Kidney (tissue), 14 donors: ENCODE data around the gene GATA3. TPM values are rescaled to one million over a fixed set of nuclear protein-coding genes. Genes with fewer than 3 reads are reported as not detected.

Experiments
- DNase-seq, 5 donors: peaks; one replicate each; pipeline ENCODE4 v3.0.0-alpha.2; 2013 to 2020
- FAIRE-seq: peaks from 2 replicates; lab custom pipeline; 2012; peaks lifted over from hg19 to GRCh38; lab: Jason Lieb, UNC
- H3K27ac ChIP-seq, 2 donors: one replicate each; pipeline ENCODE4 v1.7.0; 2013; ENCODE audit warnings: low read depth in 2 of 2, low read length in 2 of 2, inconsistent platforms in 1 of 2
- H3K27me3 ChIP-seq: one replicate; pipeline ENCODE4 v1.7.1; 2013; ENCODE audit warnings: low read length, inconsistent platforms; ENCODE audit not compliant: control insufficient read depth, insufficient read depth
- H3K36me3 ChIP-seq, 3 donors: one replicate each; pipeline versions ENCODE4 v1.7.0 to v1.7.1; 2013; ENCODE audit warnings: low read length in 3 of 3, control low read depth in 1 of 3, inconsistent platforms in 1 of 3; ENCODE audit not compliant: insufficient read depth in 3 of 3, control insufficient read depth in 2 of 3
- H3K4me1 ChIP-seq, 3 donors: one replicate each; pipeline versions ENCODE4 v1.7.0 to v1.7.1; 2013; ENCODE audit warnings: low read length in 3 of 3, inconsistent platforms in 1 of 3, low read depth in 1 of 3; ENCODE audit not compliant: control insufficient read depth in 2 of 3, insufficient read depth in 2 of 3
- H3K4me3 ChIP-seq, 3 donors: one replicate each; pipeline versions ENCODE4 v1.7.0 to v1.8.1; 2013; ENCODE audit warnings: low read length in 3 of 3, control low read depth in 1 of 3, inconsistent platforms in 1 of 3
- H3K9ac ChIP-seq, 3 donors: one replicate each; pipeline versions ENCODE4 v1.7.0 to v1.7.1; 2013; ENCODE audit warnings: low read length in 3 of 3, control low read depth in 1 of 3, inconsistent platforms in 1 of 3
- H3K9me3 ChIP-seq, 3 donors: one replicate each; pipeline versions ENCODE4 v1.7.0 to v1.7.1; 2013; ENCODE audit warnings: low read length in 3 of 3, control low read depth in 1 of 3, inconsistent platforms in 1 of 3; ENCODE audit not compliant: control insufficient read depth in 2 of 3, insufficient read depth in 1 of 3
- intact Hi-C: fragments of 100-400 bp; cut with DNase I; formaldehyde crosslinking; loops from one replicate; pipeline ENCODE4 v1.11.1; 2022
- polyA plus RNA-seq: library from polyadenylated mRNA; stranded (reverse); fragments of 350-450 nt; fragmentation: Illumina TruSeq; extraction: RNeasy Lipid Tissue Mini Kit (QIAGEN cat#74804); gene quantifications from one replicate; pipeline ENCODE4 v1.2.3, GENCODE V29; 2014; ENCODE audit warnings: low read depth, low replicate concordance; ENCODE audit not compliant: insufficient read depth
- total RNA-seq: library from RNA; stranded (reverse); fragmentation: NEBNext Ultra II Directional; extraction: Animal tissue kit (Norgen Biotek cat#: 25700); gene quantifications from one replicate; pipeline ENCODE4 v1.2.1, GENCODE V29; 2021
- TF ChIP-seq, protein P1 (sequence below): IDR thresholded peaks from 3 replicates; pipeline ENCODE4 v1.5.1; 2012; ENCODE audit warnings: mild to moderate bottlenecking, moderate library complexity, borderline replicate concordance; ENCODE audit not compliant: insufficient read depth; ENCODE audit errors: extremely low read depth
- donor health status: control.
- donor health status: control.
- donor health status: control.
- donor health status: control.
- donor health status: control.
- donor health status: DM: yes; HTN: yes; CAD: no.
- donor health status: Normal renal cell carcinoma (clear cell type).

GATA3 gene
- total and polyA plus RNA-seq, 2 donors from 2014 or later: 23.5 to 45.9 TPM

DNA sequence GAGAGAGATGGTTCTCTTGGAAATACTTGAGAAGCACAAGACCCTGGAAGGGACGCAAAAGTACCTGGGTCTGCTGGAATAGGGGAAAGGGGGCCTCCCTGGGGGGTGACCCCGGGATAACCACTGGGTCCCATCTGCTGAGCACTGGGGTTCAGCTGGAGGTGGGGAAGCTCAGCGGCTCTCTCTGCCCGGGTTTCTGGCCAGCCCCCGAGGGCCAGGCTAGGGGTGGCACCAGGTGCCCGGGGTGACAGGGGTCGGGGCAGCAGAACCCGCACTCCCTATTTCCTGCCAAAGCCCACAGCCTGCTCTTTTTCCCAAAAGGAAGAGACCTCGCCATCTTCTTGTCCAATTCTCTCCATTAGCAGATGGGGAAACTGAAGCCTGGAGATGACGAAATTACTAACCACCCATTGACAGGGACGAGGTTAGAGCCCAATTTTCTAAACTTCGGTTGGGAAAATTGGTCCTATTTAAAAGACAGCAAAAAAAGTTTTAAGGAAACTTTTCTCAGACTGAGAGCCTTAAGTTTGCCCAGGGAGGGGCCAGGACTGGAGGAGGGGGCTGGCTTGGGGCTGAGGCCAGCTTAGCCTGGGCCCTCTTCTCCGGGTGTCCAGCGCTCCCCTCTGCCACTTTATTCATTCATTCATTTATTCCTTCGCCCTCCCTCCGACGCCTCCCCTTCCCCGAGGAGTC, 17.8 kb upstream of the GATA3 start:
- Histone ChIP-seq H3K27ac (peak overlapping the region; percentile 49 to 71), H3K4me1 (peaks cover 0 to 2% (median 0%) of the 10 kb centered on the region in 3 donors), H3K9me3 (no peaks in the 10 kb centered on the region), H3K27me3 (peaks cover 57% of the 10 kb centered on the region), H3K4me3 (peak overlapping the region in 1 of 3 donors; percentile 6), H3K36me3 (no peaks in the 10 kb centered on the region), H3K9ac (peak overlapping the region in 1 of 3 donors; percentile 51)
- intact Hi-C loops: no loop called here
- TF ChIP-seq, protein P1, sequence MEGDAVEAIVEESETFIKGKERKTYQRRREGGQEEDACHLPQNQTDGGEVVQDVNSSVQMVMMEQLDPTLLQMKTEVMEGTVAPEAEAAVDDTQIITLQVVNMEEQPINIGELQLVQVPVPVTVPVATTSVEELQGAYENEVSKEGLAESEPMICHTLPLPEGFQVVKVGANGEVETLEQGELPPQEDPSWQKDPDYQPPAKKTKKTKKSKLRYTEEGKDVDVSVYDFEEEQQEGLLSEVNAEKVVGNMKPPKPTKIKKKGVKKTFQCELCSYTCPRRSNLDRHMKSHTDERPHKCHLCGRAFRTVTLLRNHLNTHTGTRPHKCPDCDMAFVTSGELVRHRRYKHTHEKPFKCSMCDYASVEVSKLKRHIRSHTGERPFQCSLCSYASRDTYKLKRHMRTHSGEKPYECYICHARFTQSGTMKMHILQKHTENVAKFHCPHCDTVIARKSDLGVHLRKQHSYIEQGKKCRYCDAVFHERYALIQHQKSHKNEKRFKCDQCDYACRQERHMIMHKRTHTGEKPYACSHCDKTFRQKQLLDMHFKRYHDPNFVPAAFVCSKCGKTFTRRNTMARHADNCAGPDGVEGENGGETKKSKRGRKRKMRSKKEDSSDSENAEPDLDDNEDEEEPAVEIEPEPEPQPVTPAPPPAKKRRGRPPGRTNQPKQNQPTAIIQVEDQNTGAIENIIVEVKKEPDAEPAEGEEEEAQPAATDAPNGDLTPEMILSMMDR: no peak
- no peak for FAIRE-seq
- DNase-seq: peak in 1 of 5 donors; percentile 49

DNA sequence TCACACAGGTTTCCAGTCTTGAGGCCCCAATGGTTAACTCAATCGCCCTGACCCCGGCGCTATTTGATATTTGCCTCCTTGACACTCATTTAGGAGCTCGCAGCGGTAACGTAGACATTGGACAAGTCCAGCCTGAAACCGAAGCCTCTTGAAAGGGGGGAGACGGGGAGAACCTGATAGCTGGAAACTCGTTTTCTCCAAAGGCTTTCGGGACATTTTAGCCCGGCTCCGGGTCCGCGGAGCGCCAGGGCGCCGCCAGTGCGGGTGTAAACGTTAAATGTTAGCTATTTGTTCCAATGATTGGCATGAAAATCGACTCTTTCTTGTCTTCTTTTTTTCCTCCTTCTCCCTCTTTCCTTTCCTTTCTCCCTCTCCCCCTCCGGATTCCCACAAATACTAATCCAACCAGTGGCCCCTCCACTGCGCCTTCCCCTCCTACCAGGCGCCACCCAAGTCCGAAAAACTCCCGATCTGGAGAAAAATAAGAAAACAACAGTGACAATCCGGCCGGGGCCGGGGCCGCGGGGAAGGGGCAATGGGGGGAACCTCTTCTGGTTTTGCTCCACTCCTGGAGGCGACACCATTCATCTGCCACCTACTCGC, 17.2 kb upstream of the GATA3 start:
- peak in 4 of 5 donors; percentile 42 to 51 (median 46) for DNase-seq

DNA sequence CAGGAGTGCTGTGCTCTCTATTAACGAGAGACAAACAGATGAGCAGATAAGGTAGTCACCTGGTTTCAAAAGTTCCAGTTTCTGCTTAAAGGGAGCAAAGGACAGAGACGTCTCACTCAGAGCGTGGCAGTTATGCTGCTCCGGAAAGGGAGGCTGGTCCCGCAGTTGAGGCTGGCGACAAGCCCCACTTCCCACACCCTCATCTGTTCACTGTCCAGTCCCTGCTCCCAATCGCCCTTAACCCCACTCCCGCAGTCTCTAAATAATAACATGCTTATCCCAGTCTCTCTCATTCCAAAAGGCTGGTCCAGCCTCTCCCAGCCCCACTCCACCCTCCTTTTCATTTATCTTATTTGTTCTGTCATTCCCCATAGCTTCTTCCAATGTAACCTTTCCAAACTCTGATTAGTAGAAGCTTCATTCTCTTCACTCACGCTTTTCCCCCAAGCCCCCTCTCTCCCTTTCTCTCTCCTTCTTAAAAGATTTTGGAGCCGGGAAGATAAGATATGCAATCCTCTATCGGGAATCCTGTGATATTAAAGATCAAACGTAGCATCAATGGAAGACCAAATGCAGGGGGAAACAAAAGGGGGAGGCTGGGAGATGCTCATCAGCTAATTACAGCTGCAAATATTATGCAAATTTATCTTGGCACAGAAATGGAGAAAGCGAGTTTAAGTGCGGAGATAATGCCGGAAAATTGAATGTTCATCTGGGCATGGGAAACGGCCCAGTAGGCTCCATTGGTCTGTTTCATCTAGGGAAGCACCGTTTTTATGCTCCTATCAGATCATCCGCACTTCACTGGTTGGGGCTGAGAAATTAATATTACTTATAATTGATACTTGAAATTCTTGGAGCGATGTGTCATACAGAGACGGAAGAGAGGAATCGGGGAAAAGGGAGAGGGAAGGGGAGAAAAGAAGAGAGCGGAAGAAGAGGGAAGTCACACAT, 16.3 kb upstream of the GATA3 start:
- intact Hi-C loops: no loop called here
- TF ChIP-seq, protein P1: no peak
- no peak overlapping the region for H3K9ac ChIP-seq
- DNase-seq: peak in 2 of 5 donors; percentile 29 to 38
- H3K4me3 ChIP-seq: no peak overlapping the region
- no peak for FAIRE-seq
- H3K36me3 ChIP-seq: no peaks in the 10 kb centered on the region
- H3K4me1 ChIP-seq: peaks cover 0 to 5% (median 0%) of the 10 kb centered on the region in 3 donors
- H3K27ac ChIP-seq: peak overlapping the region in 1 of 2 donors; percentile 44
- H3K9me3 ChIP-seq: no peaks in the 10 kb centered on the region
- peaks cover 71% of the 10 kb centered on the region for H3K27me3 ChIP-seq

More for the DNA sequence above, 17.2 kb upstream of the GATA3 start:
- peak overlapping the region in 1 of 3 donors; percentile 51 for H3K9ac ChIP-seq
- peak overlapping the region in 1 of 3 donors; percentile 6 for H3K4me3 ChIP-seq
- TF ChIP-seq, protein P1: no peak
- H3K27me3 ChIP-seq: peaks cover 64% of the 10 kb centered on the region
- peaks cover 0 to 5% (median 0%) of the 10 kb centered on the region in 3 donors for H3K4me1 ChIP-seq
- FAIRE-seq: no peak
- H3K36me3 ChIP-seq: no peaks in the 10 kb centered on the region
- no peaks in the 10 kb centered on the region for H3K9me3 ChIP-seq
- peak overlapping the region; percentile 45 to 48 for H3K27ac ChIP-seq
- intact Hi-C loops: no loop called here
